SH-SY5Y (cell line): ENCODE measurements around the gene CTNNA1.

ENCODE experiments used
- GATA2 ChIP-seq: IDR thresholded peaks from 2 replicates; pipeline ENCODE4 v1.6.1; 2011; ENCODE audit warnings: mild to moderate bottlenecking, low read depth, low read length
- GATA3 ChIP-seq: IDR thresholded peaks from 2 replicates; pipeline ENCODE4 v1.6.1; 2011; ENCODE audit warnings: low read depth, mild to moderate bottlenecking, low read length, moderate library complexity

DNA sequence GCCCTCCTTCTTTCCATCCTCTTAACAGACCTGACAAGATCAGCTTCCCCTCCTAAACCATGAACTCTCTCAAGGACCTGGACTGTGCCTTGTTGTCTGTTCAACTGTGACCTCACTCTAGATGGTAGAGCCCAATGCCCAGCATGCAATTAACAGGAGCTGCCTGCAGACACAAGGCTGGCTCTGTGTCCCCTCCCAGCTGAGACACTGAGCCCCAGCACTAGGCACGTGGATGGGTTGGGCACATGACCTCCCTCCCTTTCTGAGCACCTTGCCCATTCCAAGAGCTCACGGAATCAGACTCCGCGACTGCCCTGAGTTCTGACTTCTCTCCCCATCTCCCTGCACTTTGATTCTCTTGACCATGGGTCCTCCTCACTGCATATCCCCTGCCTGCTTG lies 215.4 kb downstream of the CTNNA1 start:
- TF ChIP-seq GATA3, result no peak
- TF ChIP-seq GATA2, result no peak
